ENCODE data around the gene ACTR3.

The ACTR3 gene

DNA sequence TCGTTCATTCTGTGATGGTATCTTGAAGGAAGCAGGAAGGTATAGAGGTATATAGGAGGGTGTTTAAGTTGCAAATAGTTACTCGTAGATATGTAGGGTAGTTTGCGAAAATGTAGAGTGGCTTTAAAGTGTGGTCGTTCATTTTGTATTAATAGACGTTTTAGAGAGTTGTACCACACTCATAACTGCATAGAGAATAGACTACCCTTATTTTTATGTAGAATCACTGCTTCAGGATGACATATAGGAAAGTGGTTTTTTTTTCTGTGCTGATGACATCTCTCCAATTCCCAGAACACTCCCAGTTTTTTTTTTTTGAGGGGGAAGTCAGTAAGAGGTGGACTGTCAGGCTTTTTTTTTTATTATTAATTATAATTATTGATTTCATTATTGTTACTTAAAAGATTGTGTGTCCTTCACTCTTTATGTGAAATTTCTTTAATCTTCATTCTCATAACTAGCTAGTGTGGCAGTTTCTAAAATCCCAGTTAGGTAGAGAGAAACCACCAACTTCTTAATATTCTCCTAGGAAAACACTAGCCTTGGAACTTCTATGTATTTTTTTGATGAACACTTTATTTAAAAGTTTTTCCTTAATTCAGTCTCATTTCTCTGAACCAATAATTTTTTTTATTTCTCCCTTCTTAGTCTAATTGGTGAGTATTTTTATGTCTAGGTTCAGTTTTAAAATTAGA lies 1.5 kb downstream of the ACTR3 start:
- Histone ChIP-seq H3K27ac (ENCODE audit: low read length) (peak overlapping the region; percentile 96), H3K9me3 (ENCODE audit: control insufficient read depth in 2 of 2, low read length in 2 of 2) (no peaks in the 10 kb centered on the region), H3K27me3 (ENCODE audit: control insufficient read depth in 1 of 2, insufficient read depth in 2 of 2, low read length in 2 of 2) (no peaks in the 10 kb centered on the region), H3K9ac (ENCODE audit: low read length in 2 of 2) (peak overlapping the region; percentile 93 to 98), H3K36me3 (ENCODE audit: control insufficient read depth in 2 of 2, insufficient read depth in 2 of 2, low read length in 2 of 2) (no peaks in the 10 kb centered on the region), H3K4me3 (ENCODE audit: low read length in 2 of 2) (peak overlapping the region; percentile 89 to 94), H3K4me1 (ENCODE audit: control insufficient read depth, insufficient read depth, low read length) (peaks cover 12% of the 10 kb centered on the region)

DNA sequence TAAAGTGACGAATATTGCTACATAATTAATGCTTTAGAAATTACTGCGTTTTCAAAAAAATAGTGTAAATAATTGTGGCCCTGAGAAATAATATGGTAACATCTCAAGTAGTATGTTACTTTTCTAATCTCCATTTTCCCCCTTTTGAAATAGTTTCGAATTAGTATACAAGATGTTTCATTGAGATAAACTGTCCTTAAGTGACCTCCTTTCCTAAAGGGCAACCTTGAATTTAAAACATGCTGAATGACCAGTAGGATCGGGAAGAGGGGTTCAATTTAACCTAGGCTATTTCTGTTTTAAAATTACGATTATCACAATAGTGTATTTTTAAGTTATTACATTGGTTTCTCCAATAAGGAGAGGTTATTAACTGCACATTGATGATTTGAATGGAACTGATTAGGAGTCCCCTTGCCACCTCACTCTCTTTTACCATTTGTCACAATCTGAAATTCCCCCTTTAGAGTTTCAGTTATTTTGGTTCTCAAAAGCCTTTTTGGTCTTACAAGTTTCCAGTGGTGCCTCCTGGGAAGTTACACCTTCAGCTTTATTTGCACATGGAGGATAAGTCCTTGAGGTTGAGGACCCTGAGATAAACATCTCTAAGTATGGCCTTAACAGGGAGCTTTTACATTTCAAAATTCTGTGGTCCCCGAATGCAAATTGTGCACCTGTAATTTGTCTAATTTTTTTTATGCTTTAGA lies 2.3 kb downstream of the ACTR3 start:
- peak overlapping the region; percentile 33 to 89 for H3K4me3 ChIP-seq (ENCODE audit: low read length in 2 of 2)
- H3K27ac ChIP-seq (ENCODE audit: low read length) = no peak overlapping the region
- H3K27me3 ChIP-seq (ENCODE audit: control insufficient read depth in 1 of 2, insufficient read depth in 2 of 2, low read length in 2 of 2) = no peaks in the 10 kb centered on the region
- no peaks in the 10 kb centered on the region for H3K9me3 ChIP-seq (ENCODE audit: control insufficient read depth in 2 of 2, low read length in 2 of 2)
- peak overlapping the region in 1 of 2 donors; percentile 48 for H3K9ac ChIP-seq (ENCODE audit: low read length in 2 of 2)
- H3K36me3 ChIP-seq (ENCODE audit: control insufficient read depth in 2 of 2, insufficient read depth in 2 of 2, low read length in 2 of 2) = no peaks in the 10 kb centered on the region
- H3K4me1 ChIP-seq (ENCODE audit: control insufficient read depth, insufficient read depth, low read length) = peaks cover 14% of the 10 kb centered on the region

DNA sequence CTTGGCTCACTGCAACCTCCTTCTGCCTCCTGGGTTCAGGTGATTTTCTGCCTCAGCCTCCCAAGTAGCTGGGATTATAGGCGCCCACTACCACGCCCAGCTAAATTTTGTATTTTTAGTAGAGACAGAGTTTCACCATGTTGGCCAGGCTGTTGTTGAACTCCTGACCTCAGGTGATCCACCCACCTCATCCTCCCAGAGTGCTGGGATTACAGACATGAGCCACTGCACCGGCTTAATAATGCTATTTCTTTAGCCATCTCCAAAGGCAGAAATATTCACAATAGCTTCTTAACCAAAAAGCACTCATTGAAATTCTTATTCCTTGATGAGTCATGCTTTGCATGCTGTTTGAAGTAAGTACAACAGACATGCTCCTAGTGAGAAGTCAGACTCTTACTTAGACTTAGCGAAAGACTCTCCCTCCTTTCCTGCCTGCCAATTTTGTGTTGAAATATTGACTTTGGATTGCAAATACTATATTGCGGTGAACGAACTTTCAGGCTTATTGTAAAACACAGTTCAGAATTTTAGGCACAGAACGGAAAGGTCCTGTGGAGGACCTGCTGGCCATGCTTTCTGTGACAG lies 4.4 kb downstream of the ACTR3 start:
- Histone ChIP-seq H3K9ac (ENCODE audit: low read length in 2 of 2) (no peak overlapping the region), H3K9me3 (ENCODE audit: control insufficient read depth in 2 of 2, low read length in 2 of 2) (no peaks in the 10 kb centered on the region), H3K36me3 (ENCODE audit: control insufficient read depth in 2 of 2, insufficient read depth in 2 of 2, low read length in 2 of 2) (no peaks in the 10 kb centered on the region), H3K4me3 (ENCODE audit: low read length in 2 of 2) (peak overlapping the region in 1 of 2 donors; percentile 9), H3K27ac (ENCODE audit: low read length) (no peak overlapping the region), H3K27me3 (ENCODE audit: control insufficient read depth in 1 of 2, insufficient read depth in 2 of 2, low read length in 2 of 2) (no peaks in the 10 kb centered on the region), H3K4me1 (ENCODE audit: control insufficient read depth, insufficient read depth, low read length) (peaks cover 6% of the 10 kb centered on the region)

DNA sequence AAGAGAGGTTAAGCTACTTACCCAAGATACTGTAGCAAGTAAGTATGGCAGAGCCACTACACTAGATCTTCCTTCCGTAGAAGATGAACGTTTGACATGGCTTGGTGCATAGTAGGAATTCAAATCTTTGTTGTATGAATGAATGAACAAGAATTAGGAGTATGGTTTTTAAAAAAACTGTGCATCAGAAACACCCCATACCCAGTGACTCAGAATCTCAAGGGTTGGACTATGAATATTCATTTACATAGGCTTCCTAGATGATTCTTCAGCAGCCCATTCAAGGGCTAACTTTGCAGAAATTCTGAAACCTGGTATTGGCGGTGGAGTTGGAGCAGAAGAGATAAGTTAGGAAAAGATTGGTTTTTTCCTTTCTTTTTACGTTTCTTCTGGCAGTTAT lies 5.4 kb downstream of the ACTR3 start:
- no peak overlapping the region for H3K27ac ChIP-seq (ENCODE audit: low read length)
- no peaks in the 10 kb centered on the region for H3K9me3 ChIP-seq (ENCODE audit: control insufficient read depth in 2 of 2, low read length in 2 of 2)
- H3K36me3 ChIP-seq (ENCODE audit: control insufficient read depth in 2 of 2, insufficient read depth in 2 of 2, low read length in 2 of 2) = no peaks in the 10 kb centered on the region
- H3K4me3 ChIP-seq (ENCODE audit: low read length in 2 of 2) = no peak overlapping the region
- H3K9ac ChIP-seq (ENCODE audit: low read length in 2 of 2) = no peak overlapping the region
- peaks cover 6% of the 10 kb centered on the region for H3K4me1 ChIP-seq (ENCODE audit: control insufficient read depth, insufficient read depth, low read length)
- no peaks in the 10 kb centered on the region for H3K27me3 ChIP-seq (ENCODE audit: control insufficient read depth in 1 of 2, insufficient read depth in 2 of 2, low read length in 2 of 2)

DNA sequence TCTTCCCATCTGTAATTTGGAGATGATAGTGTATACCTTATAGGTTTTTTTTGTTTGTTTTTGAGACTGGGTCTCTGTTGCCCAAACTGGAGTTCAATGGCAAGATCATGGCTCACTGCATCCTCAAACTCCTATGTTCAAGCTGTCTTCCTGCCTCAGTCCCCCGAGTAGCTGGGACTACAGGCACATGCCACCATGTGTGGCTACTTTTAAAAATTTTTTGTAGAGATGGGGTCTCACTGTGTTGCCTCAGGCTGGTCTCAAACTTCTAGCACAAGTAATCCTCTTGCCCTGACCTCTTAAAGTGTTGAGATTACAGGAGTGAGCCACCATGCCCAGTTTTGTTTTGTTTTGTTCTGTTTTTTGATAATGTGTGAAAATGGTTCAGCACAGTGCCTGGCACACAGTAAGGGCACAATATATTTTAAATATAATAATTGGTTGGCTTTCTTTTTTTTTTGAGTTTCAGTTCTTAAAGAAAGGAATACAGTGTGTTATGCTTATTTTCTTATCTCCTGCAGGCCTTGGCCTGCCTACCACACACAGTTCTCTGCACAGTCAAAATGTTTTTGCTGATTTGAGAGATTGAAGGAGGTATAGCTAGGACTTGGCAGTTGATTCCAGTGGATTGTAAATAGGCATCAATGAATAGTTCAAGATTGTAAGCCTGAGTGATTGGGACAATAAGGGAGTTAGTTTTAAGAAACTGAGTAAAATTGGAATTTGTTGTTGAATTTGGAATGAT lies 6.1 kb downstream of the ACTR3 start:
- no peak overlapping the region for H3K27ac ChIP-seq (ENCODE audit: low read length)
- H3K36me3 ChIP-seq (ENCODE audit: control insufficient read depth in 2 of 2, insufficient read depth in 2 of 2, low read length in 2 of 2) = no peaks in the 10 kb centered on the region
- no peaks in the 10 kb centered on the region for H3K9me3 ChIP-seq (ENCODE audit: control insufficient read depth in 2 of 2, low read length in 2 of 2)
- H3K4me3 ChIP-seq (ENCODE audit: low read length in 2 of 2) = no peak overlapping the region
- no peaks in the 10 kb centered on the region for H3K27me3 ChIP-seq (ENCODE audit: control insufficient read depth in 1 of 2, insufficient read depth in 2 of 2, low read length in 2 of 2)
- H3K9ac ChIP-seq (ENCODE audit: low read length in 2 of 2) = no peak overlapping the region
- peaks cover 6% of the 10 kb centered on the region for H3K4me1 ChIP-seq (ENCODE audit: control insufficient read depth, insufficient read depth, low read length)

DNA sequence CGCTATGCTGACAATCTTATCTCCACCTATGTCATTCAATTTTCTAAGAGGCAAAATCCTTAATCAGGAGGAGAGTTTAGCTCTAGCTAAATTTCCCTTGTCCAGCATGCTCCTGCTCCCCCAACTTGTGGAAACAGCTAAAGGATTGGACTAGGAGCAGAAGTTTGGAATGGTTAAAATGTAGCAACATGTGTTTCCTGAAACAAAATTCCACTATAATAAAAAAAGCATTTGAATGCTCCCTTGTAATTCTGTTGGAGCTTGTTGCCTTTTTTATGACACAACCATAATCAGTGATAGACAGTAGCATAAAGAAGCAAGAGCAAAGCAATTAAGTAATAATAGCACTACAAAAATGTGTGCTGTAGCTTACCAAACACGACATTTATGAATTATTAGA lies 6.9 kb downstream of the ACTR3 start:
- Histone ChIP-seq H3K27ac (ENCODE audit: low read length) (no peak overlapping the region), H3K9ac (ENCODE audit: low read length in 2 of 2) (no peak overlapping the region), H3K4me1 (ENCODE audit: control insufficient read depth, insufficient read depth, low read length) (peaks cover 6% of the 10 kb centered on the region)

DNA sequence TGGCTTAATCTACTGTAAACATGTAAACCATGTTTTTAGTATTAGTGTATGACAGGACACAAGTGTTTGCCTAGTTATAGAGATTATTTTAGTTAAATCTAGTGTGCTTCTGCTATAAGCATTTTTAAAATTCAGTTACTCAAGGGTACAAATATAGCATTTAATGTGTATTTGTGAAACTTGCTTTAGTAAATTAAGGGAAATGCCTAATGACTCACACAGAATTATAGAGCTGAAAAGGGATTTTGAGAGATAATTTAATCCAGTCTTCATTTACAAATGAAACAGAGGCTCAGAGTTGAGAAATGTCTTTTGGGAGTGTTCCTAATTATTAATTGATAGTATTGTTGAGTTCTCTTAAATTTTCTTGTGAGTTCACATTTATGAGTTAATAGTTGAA lies 8.2 kb downstream of the ACTR3 start:
- H3K9ac ChIP-seq (ENCODE audit: low read length in 2 of 2) = no peak overlapping the region
- H3K27me3 ChIP-seq (ENCODE audit: control insufficient read depth in 1 of 2, insufficient read depth in 2 of 2, low read length in 2 of 2) = no peaks in the 10 kb centered on the region
- no peaks in the 10 kb centered on the region for H3K9me3 ChIP-seq (ENCODE audit: control insufficient read depth in 2 of 2, low read length in 2 of 2)
- H3K36me3 ChIP-seq (ENCODE audit: control insufficient read depth in 2 of 2, insufficient read depth in 2 of 2, low read length in 2 of 2) = no peaks in the 10 kb centered on the region
- no peak overlapping the region for H3K4me3 ChIP-seq (ENCODE audit: low read length in 2 of 2)
- H3K4me1 ChIP-seq (ENCODE audit: control insufficient read depth, insufficient read depth, low read length) = peaks cover 6% of the 10 kb centered on the region
- no peak overlapping the region for H3K27ac ChIP-seq (ENCODE audit: low read length)

More for the DNA sequence above, 6.9 kb downstream of the ACTR3 start:
- H3K4me3 ChIP-seq (ENCODE audit: low read length in 2 of 2) = no peak overlapping the region
- no peaks in the 10 kb centered on the region for H3K36me3 ChIP-seq (ENCODE audit: control insufficient read depth in 2 of 2, insufficient read depth in 2 of 2, low read length in 2 of 2)
- no peaks in the 10 kb centered on the region for H3K9me3 ChIP-seq (ENCODE audit: control insufficient read depth in 2 of 2, low read length in 2 of 2)
- no peaks in the 10 kb centered on the region for H3K27me3 ChIP-seq (ENCODE audit: control insufficient read depth in 1 of 2, insufficient read depth in 2 of 2, low read length in 2 of 2)

DNA sequence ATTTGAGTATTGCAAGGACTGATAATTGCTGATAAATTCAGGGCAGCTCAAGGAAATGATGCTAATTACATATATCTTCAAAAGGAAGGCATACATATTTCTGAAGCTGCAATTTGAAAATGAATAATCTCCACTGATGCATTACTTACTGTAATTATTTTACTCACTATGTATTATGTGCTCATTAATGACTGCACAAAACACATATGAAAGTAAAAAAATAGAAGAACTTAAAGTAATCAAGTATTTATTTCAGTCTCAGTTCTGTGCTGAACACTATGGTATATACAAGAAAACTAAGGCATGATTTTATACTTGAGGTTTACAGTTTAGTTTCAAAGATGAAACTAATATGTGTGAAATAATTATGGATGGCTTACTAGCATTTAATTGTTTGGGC lies 9.3 kb downstream of the ACTR3 start:
- Histone ChIP-seq H3K36me3 (ENCODE audit: control insufficient read depth in 2 of 2, insufficient read depth in 2 of 2, low read length in 2 of 2) (no peaks in the 10 kb centered on the region), H3K4me1 (ENCODE audit: control insufficient read depth, insufficient read depth, low read length) (peaks cover 4% of the 10 kb centered on the region), H3K4me3 (ENCODE audit: low read length in 2 of 2) (no peak overlapping the region)

DNA sequence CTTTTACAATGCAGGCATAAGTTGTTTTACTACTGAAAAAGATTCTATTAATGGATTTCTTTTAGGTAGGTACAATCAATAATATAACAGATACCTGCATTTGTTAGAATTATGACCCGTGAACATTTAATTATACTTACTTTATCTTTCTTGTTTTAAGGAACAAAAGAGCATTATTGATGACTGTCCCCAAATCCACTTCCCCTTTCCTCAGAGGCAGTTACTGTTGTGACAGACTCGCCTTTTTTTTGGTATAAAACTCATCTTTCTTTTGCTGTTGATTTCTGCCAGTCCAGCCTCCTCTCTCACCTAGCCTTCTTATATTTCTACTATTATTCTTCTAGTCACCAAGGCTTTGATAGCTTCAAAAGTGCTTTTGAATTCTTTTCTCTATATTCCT lies 12.1 kb downstream of the ACTR3 start:
- H3K9me3 ChIP-seq (ENCODE audit: control insufficient read depth in 2 of 2, low read length in 2 of 2) = no peaks in the 10 kb centered on the region
- no peak overlapping the region for H3K4me3 ChIP-seq (ENCODE audit: low read length in 2 of 2)
- no peak overlapping the region for H3K27ac ChIP-seq (ENCODE audit: low read length)
- H3K36me3 ChIP-seq (ENCODE audit: control insufficient read depth in 2 of 2, insufficient read depth in 2 of 2, low read length in 2 of 2) = no peaks in the 10 kb centered on the region
- H3K27me3 ChIP-seq (ENCODE audit: control insufficient read depth in 1 of 2, insufficient read depth in 2 of 2, low read length in 2 of 2) = no peaks in the 10 kb centered on the region
- no peaks in the 10 kb centered on the region for H3K4me1 ChIP-seq (ENCODE audit: control insufficient read depth, insufficient read depth, low read length)
- no peak overlapping the region for H3K9ac ChIP-seq (ENCODE audit: low read length in 2 of 2)

More for the DNA sequence above, 9.3 kb downstream of the ACTR3 start:
- Histone ChIP-seq H3K9me3 (ENCODE audit: control insufficient read depth in 2 of 2, low read length in 2 of 2) (no peaks in the 10 kb centered on the region), H3K27me3 (ENCODE audit: control insufficient read depth in 1 of 2, insufficient read depth in 2 of 2, low read length in 2 of 2) (no peaks in the 10 kb centered on the region), H3K9ac (ENCODE audit: low read length in 2 of 2) (no peak overlapping the region), H3K27ac (ENCODE audit: low read length) (no peak overlapping the region)

DNA sequence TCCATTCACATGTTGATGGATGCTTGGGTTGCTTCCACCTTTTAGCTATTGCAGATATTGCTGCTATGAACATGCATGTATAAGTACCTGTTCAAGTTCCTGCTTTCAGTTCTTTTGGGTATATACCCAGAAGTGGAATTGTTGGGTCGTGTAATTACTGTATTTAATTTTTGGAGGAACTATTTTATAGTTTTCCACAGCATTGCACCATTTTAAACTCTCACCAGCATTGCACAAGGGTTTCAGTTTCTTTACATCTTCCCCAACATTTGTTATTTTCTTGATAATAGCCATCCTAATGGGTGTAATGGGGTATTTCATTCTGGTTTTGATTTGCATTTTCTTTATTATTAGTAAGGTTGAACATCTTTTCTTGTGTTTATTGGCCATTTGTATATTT lies 16.0 kb downstream of the ACTR3 start:
- Histone ChIP-seq H3K27me3 (ENCODE audit: control insufficient read depth in 1 of 2, insufficient read depth in 2 of 2, low read length in 2 of 2) (no peaks in the 10 kb centered on the region), H3K36me3 (ENCODE audit: control insufficient read depth in 2 of 2, insufficient read depth in 2 of 2, low read length in 2 of 2) (no peaks in the 10 kb centered on the region), H3K4me1 (ENCODE audit: control insufficient read depth, insufficient read depth, low read length) (no peaks in the 10 kb centered on the region), H3K27ac (ENCODE audit: low read length) (no peak overlapping the region), H3K4me3 (ENCODE audit: low read length in 2 of 2) (no peak overlapping the region), H3K9ac (ENCODE audit: low read length in 2 of 2) (no peak overlapping the region), H3K9me3 (ENCODE audit: control insufficient read depth in 2 of 2, low read length in 2 of 2) (no peaks in the 10 kb centered on the region)
